Right atrium auricular region (tissue), 2 donors: Measurements from ENCODE around the gene DPYD. TPM values are rescaled to one million over a fixed set of nuclear protein-coding genes. Genes with fewer than 3 reads are reported as not detected.

Source experiments
- DNase-seq: peaks from one replicate; pipeline ENCODE4 v3.0.0-alpha.2; 2019; ENCODE audit warnings: low spot score
- H3K27ac ChIP-seq, 2 donors: fragments of 200-600 bp; sonication (generic); 1 replicate in 1 of 2; 2 replicates in 1 of 2; pipeline ENCODE4 v1.5.1; 2016 to 2019
- H3K27me3 ChIP-seq, 2 donors: fragments of 200-600 bp; sonication (generic); one replicate each; pipeline versions ENCODE4 v1.5.1 to v1.6.0; 2017 to 2019
- H3K36me3 ChIP-seq: fragments of 200-600 bp; sonication (generic); one replicate; pipeline ENCODE4 v1.5.1; 2016
- H3K4me1 ChIP-seq, 2 donors: fragments of 200-600 bp; sonication (generic); one replicate each; pipeline versions ENCODE4 v1.5.1 to v1.6.0; 2017 to 2019
- H3K4me3 ChIP-seq, 2 donors: fragments of 200-600 bp; sonication (generic); 1 replicate in 1 of 2; 2 replicates in 1 of 2; pipeline ENCODE4 v1.5.1; 2017 to 2019; ENCODE audit warnings: mild to moderate bottlenecking in 1 of 2, moderate library complexity in 1 of 2
- H3K9me3 ChIP-seq, 2 donors: fragments of 200-600 bp; sonication (generic); one replicate each; pipeline ENCODE4 v1.5.1; 2019
- total RNA-seq, 2 donors: library from RNA; depleted of rRNA; stranded (reverse); fragments of >200 nt; gene quantifications; one replicate each; pipeline ENCODE4 v1.1.0, GENCODE V29; 2016
- TF ChIP-seq, protein P1 (sequence below), 2 donors: fragments of 200-600 bp; sonication (generic); IDR thresholded peaks; one replicate each; pipeline ENCODE4 v1.5.1; 2019; ENCODE audit warnings: antibody characterized with exemption in 2 of 2

DPYD gene
- total RNA-seq, 2 donors from 2014 or later: 11.3 to 14.5 TPM

DNA sequence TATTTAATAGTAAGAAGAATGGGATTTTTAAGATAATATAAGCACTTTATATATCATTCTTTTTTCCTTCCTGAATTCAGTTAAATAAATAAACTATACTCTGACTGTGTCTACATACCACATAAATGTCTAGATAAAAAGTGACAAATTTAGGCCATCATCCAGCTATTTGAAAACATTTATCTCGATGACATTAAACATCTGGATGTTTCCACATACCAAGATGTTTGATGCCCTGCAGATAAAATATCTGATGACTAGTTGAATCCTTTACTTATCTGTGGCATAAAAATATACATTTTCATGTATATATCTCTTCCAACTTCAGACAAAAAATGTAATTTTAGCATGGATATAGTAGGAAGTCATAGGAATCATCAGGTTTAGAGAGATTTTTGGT is 348.3 kb downstream of the DPYD start:
- H3K27me3 ChIP-seq: no peaks in the 10 kb centered on the region
- no peaks in the 10 kb centered on the region for H3K9me3 ChIP-seq
- H3K4me1 ChIP-seq: no peaks in the 10 kb centered on the region
- no peak overlapping the region for H3K27ac ChIP-seq
- H3K36me3 ChIP-seq: no peaks in the 10 kb centered on the region
- H3K4me3 ChIP-seq: no peak overlapping the region
- TF ChIP-seq, protein P1, sequence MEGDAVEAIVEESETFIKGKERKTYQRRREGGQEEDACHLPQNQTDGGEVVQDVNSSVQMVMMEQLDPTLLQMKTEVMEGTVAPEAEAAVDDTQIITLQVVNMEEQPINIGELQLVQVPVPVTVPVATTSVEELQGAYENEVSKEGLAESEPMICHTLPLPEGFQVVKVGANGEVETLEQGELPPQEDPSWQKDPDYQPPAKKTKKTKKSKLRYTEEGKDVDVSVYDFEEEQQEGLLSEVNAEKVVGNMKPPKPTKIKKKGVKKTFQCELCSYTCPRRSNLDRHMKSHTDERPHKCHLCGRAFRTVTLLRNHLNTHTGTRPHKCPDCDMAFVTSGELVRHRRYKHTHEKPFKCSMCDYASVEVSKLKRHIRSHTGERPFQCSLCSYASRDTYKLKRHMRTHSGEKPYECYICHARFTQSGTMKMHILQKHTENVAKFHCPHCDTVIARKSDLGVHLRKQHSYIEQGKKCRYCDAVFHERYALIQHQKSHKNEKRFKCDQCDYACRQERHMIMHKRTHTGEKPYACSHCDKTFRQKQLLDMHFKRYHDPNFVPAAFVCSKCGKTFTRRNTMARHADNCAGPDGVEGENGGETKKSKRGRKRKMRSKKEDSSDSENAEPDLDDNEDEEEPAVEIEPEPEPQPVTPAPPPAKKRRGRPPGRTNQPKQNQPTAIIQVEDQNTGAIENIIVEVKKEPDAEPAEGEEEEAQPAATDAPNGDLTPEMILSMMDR (IDR thresholded peaks at IDR 0.05): no peak
- no peak for DNase-seq

- TF ChIP-seq, protein P1 (IDR thresholded peaks at IDR 0.05): no peak
- H3K27ac ChIP-seq: no peak overlapping the region
- H3K27me3 ChIP-seq: no peaks in the 10 kb centered on the region
- no peaks in the 10 kb centered on the region for H3K4me1 ChIP-seq
- DNase-seq: no peak
- H3K4me3 ChIP-seq: no peak overlapping the region
- no peaks in the 10 kb centered on the region for H3K36me3 ChIP-seq
- H3K9me3 ChIP-seq: no peaks in the 10 kb centered on the region
Measured at GRCh38 chr1:97571760-97572159, 349.1 kb downstream of the DPYD start.

- Histone ChIP-seq H3K4me1 (no peaks in the 10 kb centered on the region), H3K27me3 (no peaks in the 10 kb centered on the region), H3K4me3 (no peak overlapping the region), H3K9me3 (no peaks in the 10 kb centered on the region), H3K36me3 (no peaks in the 10 kb centered on the region), H3K27ac (no peak overlapping the region)
- TF ChIP-seq, protein P1 (IDR thresholded peaks at IDR 0.05): no peak
- no peak for DNase-seq
Measured at GRCh38 chr1:97570691-97571090, 350.1 kb downstream of the DPYD start.

DNA sequence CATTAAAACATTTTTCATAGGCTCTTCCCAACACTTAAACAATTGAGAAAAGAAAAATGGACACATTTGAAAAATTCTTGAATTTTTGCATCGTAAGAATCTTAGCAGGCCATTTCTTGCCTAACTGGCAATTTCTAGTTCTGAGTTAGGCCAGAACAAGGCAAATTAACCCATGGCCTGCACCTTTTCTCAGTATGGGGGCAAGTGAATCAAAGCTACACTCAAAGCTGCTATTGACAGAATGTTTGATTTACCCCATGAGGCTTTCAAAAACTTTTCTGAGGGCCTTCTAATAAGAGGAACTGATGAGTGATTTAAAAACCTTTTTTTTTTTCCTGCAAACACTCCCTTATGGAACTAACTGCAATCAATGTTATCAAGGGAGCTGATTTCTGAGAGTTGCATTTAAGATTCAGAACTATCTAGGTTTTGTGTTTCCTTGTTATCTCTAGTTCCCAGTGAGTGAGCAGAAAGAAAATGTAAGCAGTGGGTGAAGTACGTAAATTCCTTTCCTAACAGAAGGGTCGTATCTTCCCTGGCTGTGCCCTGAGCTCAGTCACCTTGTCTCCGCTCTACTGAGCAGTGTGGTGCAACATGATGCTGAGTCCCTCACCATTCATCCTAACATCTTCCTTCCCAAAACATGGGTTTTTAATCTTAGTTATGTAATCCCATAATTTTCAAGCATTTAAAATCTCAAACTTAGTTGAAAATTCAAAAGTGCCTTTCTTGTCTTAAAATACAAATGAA is 353.7 kb downstream of the DPYD start:
- no peak for DNase-seq
- TF ChIP-seq, protein P1 (IDR thresholded peaks at IDR 0.05): no peak
- no peaks in the 10 kb centered on the region for H3K4me1 ChIP-seq
- H3K4me3 ChIP-seq: no peak overlapping the region
- no peak overlapping the region for H3K27ac ChIP-seq
- H3K9me3 ChIP-seq: no peaks in the 10 kb centered on the region
- H3K27me3 ChIP-seq: no peaks in the 10 kb centered on the region
- H3K36me3 ChIP-seq: no peaks in the 10 kb centered on the region

DNA sequence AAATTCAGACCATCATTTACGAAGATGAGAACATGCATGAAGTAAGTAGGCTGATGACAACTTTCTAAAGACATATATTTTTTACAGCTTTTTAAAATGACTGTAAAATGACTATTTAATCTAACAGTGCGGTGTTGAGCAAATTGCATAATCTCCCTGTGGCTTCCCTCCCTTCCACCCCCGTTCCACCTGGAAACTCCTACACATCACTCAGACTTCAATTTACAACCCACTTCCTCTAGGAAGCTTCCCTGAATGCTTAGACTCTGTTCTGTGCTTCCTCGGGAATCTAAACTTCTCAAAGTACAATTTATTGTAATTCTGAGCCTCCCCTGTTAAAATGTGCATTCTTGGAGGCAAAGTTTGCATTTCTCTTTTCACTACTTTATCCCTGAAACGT is 354.9 kb downstream of the DPYD start:
- no peaks in the 10 kb centered on the region for H3K27me3 ChIP-seq
- DNase-seq: no peak
- no peak overlapping the region for H3K27ac ChIP-seq
- no peak overlapping the region for H3K4me3 ChIP-seq
- H3K9me3 ChIP-seq: no peaks in the 10 kb centered on the region
- H3K4me1 ChIP-seq: no peaks in the 10 kb centered on the region
- no peaks in the 10 kb centered on the region for H3K36me3 ChIP-seq
- TF ChIP-seq, protein P1 (IDR thresholded peaks at IDR 0.05): no peak

- no peak for DNase-seq
- Histone ChIP-seq H3K36me3 (no peaks in the 10 kb centered on the region), H3K9me3 (no peaks in the 10 kb centered on the region), H3K27me3 (no peaks in the 10 kb centered on the region), H3K4me3 (no peak overlapping the region), H3K27ac (no peak overlapping the region), H3K4me1 (no peaks in the 10 kb centered on the region)
- TF ChIP-seq, protein P1 (IDR thresholded peaks at IDR 0.05): no peak
Measured at GRCh38 chr1:97563926-97564325, 356.9 kb downstream of the DPYD start.
